Brain pericyte (primary cell): ENCODE results near the gene ANKS1B.
"Not testable (repeated sequence)": the region's sequence is repeated elsewhere in the genome, so short reads cannot be mapped to it uniquely, and the experiment has no call there.

Experiments used
- DNase-seq: peaks from one replicate; pipeline ENCODE4 v3.0.0-alpha.2; 2012; ENCODE audit warnings: low read depth, low spot score

ANKS1B gene

GRCh38 chr12:99383258-99383657, 601.5 kb downstream of the ANKS1B start:
- DNase-seq = no peak

GRCh38 chr12:99381992-99382391, 602.7 kb downstream of the ANKS1B start:
- no peak for DNase-seq

GRCh38 chr12:99380701-99381100, 604.0 kb downstream of the ANKS1B start:
- DNase-seq = no peak

GRCh38 chr12:99374023-99374422, 610.7 kb downstream of the ANKS1B start:
- no peak for DNase-seq

GRCh38 chr12:99372257-99372920, 612.3 kb downstream of the ANKS1B start:
- no peak for DNase-seq

GRCh38 chr12:99370421-99371138, 614.2 kb downstream of the ANKS1B start:
- no peak for DNase-seq

GRCh38 chr12:99367181-99367580, 617.6 kb downstream of the ANKS1B start:
- no peak for DNase-seq

GRCh38 chr12:99352269-99352668, 632.5 kb downstream of the ANKS1B start:
- DNase-seq = no peak

- DNase-seq = no peak
These were observed 640.8 kb downstream of the ANKS1B start for GRCh38 chr12:99343960-99344359.

- no peak for DNase-seq
These were observed 645.1 kb downstream of the ANKS1B start for GRCh38 chr12:99339663-99340062.

- no peak for DNase-seq
These were observed 650.3 kb downstream of the ANKS1B start for GRCh38 chr12:99334285-99335056.

GRCh38 chr12:99332936-99333591, 651.7 kb downstream of the ANKS1B start:
- DNase-seq = no peak

- no peak for DNase-seq
These were observed 654.5 kb downstream of the ANKS1B start for GRCh38 chr12:99330216-99330615.

GRCh38 chr12:99321210-99321609, 663.5 kb downstream of the ANKS1B start:
- not testable (repeated sequence) for DNase-seq

GRCh38 chr12:99311373-99311772, 673.4 kb downstream of the ANKS1B start:
- DNase-seq = no peak

- no peak for DNase-seq
These were observed 674.9 kb downstream of the ANKS1B start for GRCh38 chr12:99309812-99310211.

GRCh38 chr12:99302874-99303273, 681.9 kb downstream of the ANKS1B start:
- no peak for DNase-seq

GRCh38 chr12:99287136-99287535, 697.6 kb downstream of the ANKS1B start:
- DNase-seq = no peak

- DNase-seq = no peak
These were observed 700.6 kb downstream of the ANKS1B start for GRCh38 chr12:99284161-99284560.

GRCh38 chr12:99282624-99283023, 702.1 kb downstream of the ANKS1B start:
- DNase-seq = no peak

- DNase-seq = no peak
These were observed 702.6 kb downstream of the ANKS1B start for GRCh38 chr12:99282086-99282485.

- no peak for DNase-seq
These were observed 703.5 kb downstream of the ANKS1B start for GRCh38 chr12:99281277-99281676.
